H9 (cell line): Measurements from ENCODE around the gene LMBR1. TPM values are rescaled to one million over a fixed set of nuclear protein-coding genes. Genes with fewer than 3 reads are reported as not detected.

Source experiments
- DNase-seq: peaks from one replicate; pipeline ENCODE4 v3.0.0-alpha.2; 2017
- H2AFZ ChIP-seq: one replicate; pipeline ENCODE4 v1.6.1; 2013; ENCODE audit warnings: mild to moderate bottlenecking, low read length, control low read depth, moderate library complexity
- H2AK5ac ChIP-seq: 2 replicates; pipeline ENCODE4 v1.6.1; 2013; ENCODE audit warnings: low read length, control low read depth, mixed read lengths; ENCODE audit not compliant: insufficient read length
- H2BK120ac ChIP-seq: one replicate; pipeline ENCODE4 v1.6.1; 2013; ENCODE audit warnings: low read depth, mild to moderate bottlenecking, low read length, control low read depth, inconsistent platforms; ENCODE audit not compliant: poor library complexity, severe bottlenecking
- H2BK12ac ChIP-seq: 2 replicates; pipeline ENCODE4 v1.6.1; 2013; ENCODE audit warnings: low read length, control low read depth, mixed read lengths, low read depth; ENCODE audit not compliant: insufficient read length
- H2BK15ac ChIP-seq: 2 replicates; pipeline ENCODE4 v1.6.1; 2013; ENCODE audit warnings: low read depth, low read length, control low read depth
- H2BK20ac ChIP-seq: one replicate; pipeline ENCODE4 v1.6.1; 2013; ENCODE audit warnings: low read depth, mild to moderate bottlenecking, low read length, control low read depth, inconsistent platforms; ENCODE audit not compliant: poor library complexity, severe bottlenecking
- H2BK5ac ChIP-seq: 2 replicates; pipeline ENCODE4 v1.6.1; 2013; ENCODE audit warnings: low read length, control low read depth, mixed read lengths; ENCODE audit not compliant: insufficient read length
- H3K14ac ChIP-seq: 2 replicates; pipeline ENCODE4 v1.6.1; 2013; ENCODE audit warnings: low read length, control low read depth; ENCODE audit not compliant: insufficient read depth
- H3K18ac ChIP-seq: 2 replicates; pipeline ENCODE4 v1.6.1; 2013; ENCODE audit warnings: low read depth, mild to moderate bottlenecking, mixed read lengths, low read length, control low read depth; ENCODE audit not compliant: insufficient read length
- H3K23ac ChIP-seq: 2 replicates; pipeline ENCODE4 v1.6.1; 2013; ENCODE audit warnings: low read length, control low read depth, mixed read lengths, low read depth; ENCODE audit not compliant: insufficient read length
- H3K23me2 ChIP-seq: 2 replicates; pipeline ENCODE4 v1.6.1; 2013; ENCODE audit warnings: low read depth, mild to moderate bottlenecking, mixed read lengths, low read length, control low read depth; ENCODE audit not compliant: insufficient read length, poor library complexity, severe bottlenecking
- H3K27ac ChIP-seq: 2 replicates; pipeline ENCODE4 v1.5.1; 2013; ENCODE audit warnings: low read length, control low read depth, mixed read lengths, low read depth; ENCODE audit not compliant: insufficient read length
- H3K27me3 ChIP-seq: 2 replicates; pipeline ENCODE4 v1.6.1; 2013; ENCODE audit warnings: low read length, control low read depth, inconsistent platforms; ENCODE audit not compliant: insufficient read depth
- H3K4ac ChIP-seq: 2 replicates; pipeline ENCODE4 v1.6.1; 2013; ENCODE audit warnings: low read depth, mild to moderate bottlenecking, control low read depth, inconsistent platforms, low read length, moderate library complexity
- H3K4me1 ChIP-seq: 2 replicates; pipeline ENCODE4 v1.6.1; 2013; ENCODE audit warnings: low read length, control low read depth, inconsistent platforms; ENCODE audit not compliant: insufficient read depth
- H3K4me2 ChIP-seq: 2 replicates; pipeline ENCODE4 v1.6.1; 2013; ENCODE audit warnings: low read length, control low read depth, mixed read lengths; ENCODE audit not compliant: insufficient read length, insufficient read depth
- H3K56ac ChIP-seq: 2 replicates; pipeline ENCODE4 v1.6.1; 2013; ENCODE audit warnings: low read depth, mild to moderate bottlenecking, mixed read lengths, low read length, control low read depth; ENCODE audit not compliant: insufficient read length
- H3K79me1 ChIP-seq: 2 replicates; pipeline ENCODE4 v1.6.1; 2013; ENCODE audit warnings: low read depth, mild to moderate bottlenecking, moderate library complexity, low read length, control low read depth, inconsistent platforms; ENCODE audit not compliant: insufficient read depth, poor library complexity, severe bottlenecking
- H3K79me2 ChIP-seq: 2 replicates; pipeline ENCODE4 v1.6.1; 2013; ENCODE audit warnings: low read length, control low read depth, inconsistent platforms; ENCODE audit not compliant: insufficient read depth
- H3K9ac ChIP-seq: 2 replicates; pipeline ENCODE4 v1.6.1; 2013; ENCODE audit warnings: low read length, control low read depth, mixed read lengths; ENCODE audit not compliant: insufficient read length; ENCODE audit errors: extremely low read depth
- H3K9me3 ChIP-seq: one replicate; pipeline ENCODE4 v1.6.1; 2013; ENCODE audit warnings: low read depth, low read length, inconsistent platforms; ENCODE audit not compliant: control insufficient read depth
- H3T11ph ChIP-seq: one replicate; pipeline ENCODE4 v1.6.1; 2013; ENCODE audit warnings: mild to moderate bottlenecking, low read length, control low read depth, inconsistent platforms
- H4K20me1 ChIP-seq: one replicate; pipeline ENCODE4 v1.6.1; 2013; ENCODE audit not compliant: control insufficient read depth, insufficient read length, insufficient read depth
- H4K5ac ChIP-seq: 2 replicates; pipeline ENCODE4 v1.6.1; 2013; ENCODE audit warnings: low read depth, mild to moderate bottlenecking, mixed read lengths, low read length, control low read depth; ENCODE audit not compliant: insufficient read length
- H4K8ac ChIP-seq: replicated peaks from 2 replicates; pipeline ENCODE4 v1.6.1; 2013; ENCODE audit warnings: low read length, control low read depth, mixed read lengths, low read depth; ENCODE audit not compliant: insufficient read length
- H4K91ac ChIP-seq: 2 replicates; pipeline ENCODE4 v1.6.1; 2013; ENCODE audit warnings: low read depth, mild to moderate bottlenecking, moderate library complexity, mixed read lengths, low read length, control low read depth; ENCODE audit not compliant: insufficient read length
- H3K27ac Mint-ChIP-seq, 3 experiments: 2 replicates in 2 of 3; 3 replicates in 1 of 3; pipeline ENCODE4 v1.8.0; 2020 to 2021; ENCODE audit warnings: mixed read lengths in 3 of 3, mild to moderate bottlenecking in 1 of 3, moderate library complexity in 1 of 3
- H3K27me3 Mint-ChIP-seq: 2 replicates; pipeline ENCODE4 v1.8.0; 2021; ENCODE audit warnings: low read depth, mild to moderate bottlenecking, moderate library complexity, mixed read lengths
- H3K36me3 Mint-ChIP-seq, 3 experiments: 2 replicates in 2 of 3; 3 replicates in 1 of 3; pipeline ENCODE4 v1.8.0; 2020 to 2021; ENCODE audit warnings: low read depth in 3 of 3, mixed read lengths in 3 of 3; ENCODE audit not compliant: insufficient read depth in 1 of 3
- H3K4me1 Mint-ChIP-seq, 2 experiments: 2 replicates each; pipeline ENCODE4 v1.8.0; 2020; ENCODE audit warnings: mixed read lengths in 2 of 2
- H3K4me3 Mint-ChIP-seq, 2 experiments: 2 replicates in 1 of 2; 3 replicates in 1 of 2; pipeline ENCODE4 v1.8.0; 2020 to 2021; ENCODE audit warnings: mild to moderate bottlenecking in 2 of 2, mixed read lengths in 2 of 2, moderate library complexity in 1 of 2
- H3K9me3 Mint-ChIP-seq, 2 experiments: 2 replicates in 1 of 2; 3 replicates in 1 of 2; pipeline ENCODE4 v1.8.0; 2020; ENCODE audit warnings: mild to moderate bottlenecking in 2 of 2, mixed read lengths in 2 of 2, moderate library complexity in 1 of 2
- CTCF ChIP-seq: fragments of 200-600 bp; sonication (generic); conservative IDR thresholded peaks from 3 replicates; pipeline ENCODE4 v1.8.0; 2021; ENCODE audit warnings: antibody characterized with exemption, mild to moderate bottlenecking
- WGBS: extraction: QIAGEN DNeasy Blood & Tissue Kit; methylation state at CpG from one replicate; pipeline ENCODE4 v1.1.7; 2013; ENCODE audit warnings: missing lambda C conversion rate, low lambda C conversion rate, mixed read lengths; ENCODE audit not compliant: insufficient read length; ENCODE audit errors: extremely low coverage; 5-methylcytosine and 5-hydroxymethylcytosine counted together
- total RNA-seq: library from RNA; stranded (reverse); gene quantifications from 2 replicates; pipeline ENCODE4 v1.2.1, GENCODE V29; 2021

Gene LMBR1
- total RNA-seq, 1 experiment from 2014 or later = 62.3 TPM

GRCh38 chr7:156781972-156782371 lies 111.0 kb downstream of the LMBR1 start:
- Histone ChIP-seq H2BK20ac (no peak overlapping the region), H2BK15ac (no peak overlapping the region), H3K79me1 (no peaks in the 10 kb centered on the region), H2BK120ac (no peak overlapping the region), H3K4me1 (no peaks in the 10 kb centered on the region), H4K5ac (no peak overlapping the region), H2AK5ac (no peak overlapping the region), H3K9me3 (no peaks in the 10 kb centered on the region), H3K23ac (no peak overlapping the region), H4K91ac (no peak overlapping the region), H3K56ac (no peak overlapping the region), H4K20me1 (no peaks in the 10 kb centered on the region), H3K4me2 (no peak overlapping the region), H3T11ph (no peak overlapping the region), H3K27me3 (no peaks in the 10 kb centered on the region), H2BK5ac (no peak overlapping the region), H3K27ac (no peak overlapping the region), H2AFZ (no peak overlapping the region), H3K18ac (no peak overlapping the region), H3K9ac (no peak overlapping the region), H3K14ac (no peak overlapping the region), H4K8ac (no peak overlapping the region), H3K4ac (no peak overlapping the region), H3K79me2 (no peaks in the 10 kb centered on the region), H3K23me2 (no peaks in the 10 kb centered on the region), H2BK12ac (no peak overlapping the region)
- no peak for DNase-seq
- Mint-ChIP-seq H3K4me1 (peaks cover 2 to 8% of the 10 kb centered on the region in 2 experiments; a peak in 3 of 4 replicates), H3K27ac (no peak overlapping the region), H3K9me3 (no peaks in the 10 kb centered on the region), H3K36me3 (peaks cover 0 to 9% (median 4%) of the 10 kb centered on the region in 3 experiments; a peak in 3 of 7 replicates), H3K27me3 (no peaks in the 10 kb centered on the region), H3K4me3 (no peak overlapping the region)
- no CpG with 5 or more reads among the region's 2 CpGs for WGBS
- no peak for TF ChIP-seq CTCF
